ENCODE data around the gene LRFN2.

The LRFN2 gene

DNA sequence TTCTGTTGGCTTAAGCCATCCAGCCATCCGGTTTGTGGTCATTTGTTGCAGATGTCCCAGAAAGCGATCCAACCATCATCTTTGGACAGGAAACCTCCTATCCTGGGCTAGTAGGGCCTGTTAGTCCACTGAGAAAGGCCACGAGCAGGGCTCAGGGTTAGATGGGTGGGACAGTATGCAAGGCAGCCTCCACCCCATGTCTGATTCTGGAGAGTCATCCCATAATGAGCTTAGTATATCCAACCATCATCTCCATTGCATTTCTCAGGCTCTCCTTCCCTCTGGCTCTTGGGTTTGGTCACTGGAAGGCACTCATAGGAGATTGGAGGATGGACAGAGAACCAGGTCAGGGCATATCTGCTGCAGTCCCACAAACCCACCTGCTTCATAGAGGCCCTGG, 117.8 kb downstream of the LRFN2 start:
- in situ Hi-C loops (cut with MboI; ENCODE audit: low sequenced_read_pairs, unreplicated experiment) = no loop called here
- DNase-seq (ENCODE audit: low spot score) = no peak
- TF ChIP-seq, protein P1, sequence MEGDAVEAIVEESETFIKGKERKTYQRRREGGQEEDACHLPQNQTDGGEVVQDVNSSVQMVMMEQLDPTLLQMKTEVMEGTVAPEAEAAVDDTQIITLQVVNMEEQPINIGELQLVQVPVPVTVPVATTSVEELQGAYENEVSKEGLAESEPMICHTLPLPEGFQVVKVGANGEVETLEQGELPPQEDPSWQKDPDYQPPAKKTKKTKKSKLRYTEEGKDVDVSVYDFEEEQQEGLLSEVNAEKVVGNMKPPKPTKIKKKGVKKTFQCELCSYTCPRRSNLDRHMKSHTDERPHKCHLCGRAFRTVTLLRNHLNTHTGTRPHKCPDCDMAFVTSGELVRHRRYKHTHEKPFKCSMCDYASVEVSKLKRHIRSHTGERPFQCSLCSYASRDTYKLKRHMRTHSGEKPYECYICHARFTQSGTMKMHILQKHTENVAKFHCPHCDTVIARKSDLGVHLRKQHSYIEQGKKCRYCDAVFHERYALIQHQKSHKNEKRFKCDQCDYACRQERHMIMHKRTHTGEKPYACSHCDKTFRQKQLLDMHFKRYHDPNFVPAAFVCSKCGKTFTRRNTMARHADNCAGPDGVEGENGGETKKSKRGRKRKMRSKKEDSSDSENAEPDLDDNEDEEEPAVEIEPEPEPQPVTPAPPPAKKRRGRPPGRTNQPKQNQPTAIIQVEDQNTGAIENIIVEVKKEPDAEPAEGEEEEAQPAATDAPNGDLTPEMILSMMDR (IDR thresholded peaks at IDR 0.05; ENCODE audit: borderline replicate concordance, control extremely low read depth, extremely low read depth, insufficient read depth, missing control alignments) = no peak

DNA sequence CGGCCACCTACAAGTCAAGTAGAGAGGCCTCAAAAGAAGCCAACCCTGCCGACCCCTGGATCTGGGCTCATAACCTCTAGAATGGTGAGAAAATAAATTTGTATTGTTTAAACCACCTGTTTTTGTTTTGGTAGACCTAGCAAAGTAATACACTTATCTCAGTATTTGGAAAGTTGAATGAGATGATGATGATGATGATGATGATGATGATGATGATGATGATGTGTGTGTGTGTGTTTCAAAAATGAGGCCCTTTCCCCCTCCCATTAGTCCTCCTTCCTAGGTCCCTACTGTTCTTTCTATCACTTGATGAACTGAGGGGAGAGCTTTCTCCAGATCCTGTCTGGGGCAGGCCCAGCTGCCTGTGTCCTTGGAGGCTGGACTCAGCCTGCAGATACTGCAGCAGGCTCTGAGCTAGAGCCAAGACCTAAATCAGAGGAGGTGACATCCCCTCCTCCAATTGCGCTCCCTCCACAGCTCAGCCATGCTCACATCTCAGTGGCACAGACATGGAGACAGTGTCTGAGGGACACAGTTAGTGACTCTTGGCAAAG, 120.1 kb downstream of the LRFN2 start:
- in situ Hi-C loops (cut with MboI; ENCODE audit: low sequenced_read_pairs, unreplicated experiment) = no loop called here
- no peak for DNase-seq (ENCODE audit: low spot score)
- TF ChIP-seq, protein P1 (IDR thresholded peaks at IDR 0.05; ENCODE audit: borderline replicate concordance, control extremely low read depth, extremely low read depth, insufficient read depth, missing control alignments) = no peak

- TF ChIP-seq, protein P1 (IDR thresholded peaks at IDR 0.05; ENCODE audit: borderline replicate concordance, control extremely low read depth, extremely low read depth, insufficient read depth, missing control alignments) = no peak
- no peak for DNase-seq (ENCODE audit: low spot score)
- in situ Hi-C loops (cut with MboI; ENCODE audit: low sequenced_read_pairs, unreplicated experiment) = no loop called here
Measured at GRCh38 chr6:40461643-40462042, 125.5 kb downstream of the LRFN2 start.

DNA sequence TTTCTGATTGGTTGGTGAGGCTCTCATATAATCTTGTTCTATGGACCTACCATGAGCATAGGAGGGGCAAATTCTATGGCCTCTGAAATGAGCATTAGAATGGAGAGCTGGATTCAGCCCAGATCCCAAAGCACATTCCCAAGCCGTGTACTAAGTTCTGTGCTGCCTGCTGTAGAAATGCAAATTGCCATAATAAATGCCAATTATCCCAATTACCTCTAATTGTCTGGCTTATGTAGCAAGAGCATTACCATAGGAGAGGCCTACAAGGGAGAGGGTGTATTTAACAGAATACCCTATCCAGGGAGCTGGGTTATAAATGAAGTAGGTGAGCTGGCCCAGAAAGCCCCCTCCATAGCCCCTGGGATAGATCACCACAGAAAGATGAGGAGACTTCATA, 126.8 kb downstream of the LRFN2 start:
- TF ChIP-seq, protein P1 (IDR thresholded peaks at IDR 0.05; ENCODE audit: borderline replicate concordance, control extremely low read depth, extremely low read depth, insufficient read depth, missing control alignments) = no peak
- no peak for DNase-seq (ENCODE audit: low spot score)
- in situ Hi-C loops (cut with MboI; ENCODE audit: low sequenced_read_pairs, unreplicated experiment) = no loop called here

DNA sequence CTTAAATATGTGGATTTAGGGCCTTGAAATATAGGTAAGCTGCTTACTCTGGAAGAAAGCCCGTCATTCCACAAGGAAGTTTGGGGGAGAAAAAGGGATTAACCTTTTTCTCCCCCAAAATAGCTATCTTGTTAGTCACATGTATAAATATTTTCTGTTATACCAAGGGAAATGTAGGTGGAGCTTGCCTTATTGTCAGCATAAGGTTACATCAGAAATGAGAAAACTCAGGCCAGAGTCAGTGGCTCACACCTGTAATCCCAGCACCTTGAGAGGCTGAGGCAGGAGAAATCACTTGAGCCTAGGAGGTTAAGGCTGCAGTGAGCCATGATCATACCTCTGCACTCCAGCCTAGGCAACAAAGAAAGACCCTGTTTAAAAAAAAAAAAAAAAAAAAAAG, 129.9 kb downstream of the LRFN2 start:
- TF ChIP-seq, protein P1 (IDR thresholded peaks at IDR 0.05; ENCODE audit: borderline replicate concordance, control extremely low read depth, extremely low read depth, insufficient read depth, missing control alignments) = no peak
- in situ Hi-C loops (cut with MboI; ENCODE audit: low sequenced_read_pairs, unreplicated experiment) = no loop called here
- DNase-seq (ENCODE audit: low spot score) = no peak

DNA sequence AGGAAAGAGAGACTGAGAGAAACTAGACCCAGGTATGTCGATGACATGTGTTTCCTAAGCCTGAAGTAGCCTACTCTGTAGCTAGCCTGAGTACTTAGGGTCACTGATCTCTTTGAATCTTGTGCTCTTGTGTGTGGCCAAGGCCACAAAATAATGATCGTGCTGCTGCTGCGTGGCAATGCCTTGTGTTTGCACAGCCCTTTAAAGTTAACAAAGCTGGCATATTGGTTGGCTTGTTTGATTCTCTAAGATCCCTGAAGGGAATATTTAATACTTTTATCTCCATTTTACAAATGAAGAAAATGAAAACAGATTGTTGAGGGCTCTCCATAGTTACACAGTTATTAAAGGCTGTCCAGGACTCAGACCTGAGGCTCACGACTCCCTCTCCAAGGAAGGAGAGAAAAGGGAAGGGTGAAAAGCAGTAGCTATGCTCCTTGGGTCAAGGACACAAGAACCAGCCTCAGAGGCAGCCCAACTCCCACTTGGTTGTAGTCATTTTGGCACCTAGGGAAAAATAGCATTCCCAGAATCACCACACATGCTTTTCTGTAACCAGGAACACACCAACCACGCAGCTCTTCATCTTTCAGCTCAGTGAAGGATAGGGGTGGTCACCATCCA, 130.7 kb downstream of the LRFN2 start:
- in situ Hi-C loops (cut with MboI; ENCODE audit: low sequenced_read_pairs, unreplicated experiment) = no loop called here
- DNase-seq (ENCODE audit: low spot score) = no peak
- TF ChIP-seq, protein P1 (IDR thresholded peaks at IDR 0.05; ENCODE audit: borderline replicate concordance, control extremely low read depth, extremely low read depth, insufficient read depth, missing control alignments) = no peak
